Measurements from ENCODE around the gene KRT8.

KRT8 gene

DNA sequence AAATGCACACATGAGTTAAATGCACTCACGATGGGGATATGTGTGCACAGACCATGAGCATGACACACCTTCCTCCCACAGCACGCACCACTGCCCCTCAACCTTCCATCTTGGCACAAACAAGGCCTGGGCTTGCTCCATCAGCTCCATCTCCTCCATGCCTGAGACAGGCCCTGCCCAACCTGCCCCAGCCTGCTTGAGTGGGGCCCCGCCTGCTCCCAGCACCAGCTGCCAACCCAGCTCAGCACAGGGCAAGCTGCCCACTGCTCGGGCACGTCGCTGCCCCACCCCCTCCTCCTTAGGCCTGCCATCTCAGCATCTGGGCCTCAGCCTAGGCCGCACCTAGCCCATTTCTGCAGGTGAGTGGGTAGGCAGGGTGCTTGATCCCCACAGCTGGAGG, 28.5 kb downstream of the KRT8 start:
- POLR2A ChIA-PET, result no interaction called here
- no peak for DNase-seq (ENCODE audit: extremely low spot score)
- CTCF ChIA-PET, result interaction anchor here (1.3 to 12.3 kb wide), 4 partner anchors 9 to 505 kb away, joined by 4 to 435 read pairs (median 54); no protein-coding TSS in a partner anchor
- TF ChIP-seq, protein P1, sequence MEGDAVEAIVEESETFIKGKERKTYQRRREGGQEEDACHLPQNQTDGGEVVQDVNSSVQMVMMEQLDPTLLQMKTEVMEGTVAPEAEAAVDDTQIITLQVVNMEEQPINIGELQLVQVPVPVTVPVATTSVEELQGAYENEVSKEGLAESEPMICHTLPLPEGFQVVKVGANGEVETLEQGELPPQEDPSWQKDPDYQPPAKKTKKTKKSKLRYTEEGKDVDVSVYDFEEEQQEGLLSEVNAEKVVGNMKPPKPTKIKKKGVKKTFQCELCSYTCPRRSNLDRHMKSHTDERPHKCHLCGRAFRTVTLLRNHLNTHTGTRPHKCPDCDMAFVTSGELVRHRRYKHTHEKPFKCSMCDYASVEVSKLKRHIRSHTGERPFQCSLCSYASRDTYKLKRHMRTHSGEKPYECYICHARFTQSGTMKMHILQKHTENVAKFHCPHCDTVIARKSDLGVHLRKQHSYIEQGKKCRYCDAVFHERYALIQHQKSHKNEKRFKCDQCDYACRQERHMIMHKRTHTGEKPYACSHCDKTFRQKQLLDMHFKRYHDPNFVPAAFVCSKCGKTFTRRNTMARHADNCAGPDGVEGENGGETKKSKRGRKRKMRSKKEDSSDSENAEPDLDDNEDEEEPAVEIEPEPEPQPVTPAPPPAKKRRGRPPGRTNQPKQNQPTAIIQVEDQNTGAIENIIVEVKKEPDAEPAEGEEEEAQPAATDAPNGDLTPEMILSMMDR (IDR thresholded peaks at IDR 0.05; ENCODE audit: control extremely low read depth, extremely low read depth, low read depth, missing control alignments), result no peak

- TF ChIP-seq, protein P1 (IDR thresholded peaks at IDR 0.05; ENCODE audit: control extremely low read depth, extremely low read depth, low read depth, missing control alignments), result no peak
- ChIA-PET POLR2A (no interaction called here), CTCF (interaction anchor here (0.8 to 12.3 kb wide), 4 partner anchors 10 to 718 kb away, joined by 3 to 435 read pairs (median 30); no protein-coding TSS in a partner anchor)
- no peak for DNase-seq (ENCODE audit: extremely low spot score)
These were observed 30.1 kb downstream of the KRT8 start for GRCh38 chr12:52874573-52875435.

DNA sequence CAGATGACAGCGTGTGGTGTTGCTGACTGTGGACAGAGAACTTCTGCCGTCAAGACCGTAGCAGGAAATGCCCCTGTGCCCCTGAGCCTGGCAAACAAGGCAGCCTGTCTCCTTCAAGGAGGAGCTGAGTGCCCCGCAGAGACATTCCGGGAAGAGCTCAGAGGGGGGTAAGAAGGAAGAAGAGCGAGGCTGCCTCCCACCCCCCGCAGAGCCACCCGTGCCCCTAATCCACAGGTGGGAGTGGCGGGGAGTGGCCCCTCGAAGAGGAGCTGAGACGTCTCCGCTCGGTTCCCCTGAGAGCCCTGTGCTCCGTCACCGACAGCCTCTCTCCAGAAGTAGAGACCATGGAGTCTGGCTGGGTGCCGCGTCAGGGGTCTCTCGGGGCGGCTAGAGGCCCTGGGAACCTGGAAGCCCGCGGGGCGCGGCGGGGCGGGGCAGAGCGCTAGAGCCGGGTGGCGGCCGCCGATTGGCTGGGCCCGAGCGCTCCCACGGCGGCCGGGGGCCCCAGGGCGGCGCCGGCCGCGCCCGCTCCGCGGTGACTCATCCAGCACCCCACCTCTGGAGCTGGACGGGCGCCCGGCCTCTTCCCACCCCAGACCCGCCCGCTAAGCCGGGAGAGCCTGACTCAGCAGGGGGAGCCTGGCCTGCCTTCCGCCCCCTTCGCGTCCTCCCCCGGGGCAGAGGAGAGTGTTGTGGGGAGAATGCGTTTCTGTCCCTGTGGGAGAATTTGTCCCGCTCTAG, 30.9 kb downstream of the KRT8 start:
- no peak for DNase-seq (ENCODE audit: extremely low spot score)
- TF ChIP-seq, protein P1 (IDR thresholded peaks at IDR 0.05; ENCODE audit: control extremely low read depth, extremely low read depth, low read depth, missing control alignments), result no peak
- ChIA-PET POLR2A (no interaction called here), CTCF (interaction anchor here (0.9 to 12.3 kb wide), 5 partner anchors 11 to 595 kb away, joined by 3 to 435 read pairs (median 4); no protein-coding TSS in a partner anchor)

GRCh38 chr12:52873513-52873831, 31.4 kb downstream of the KRT8 start:
- CTCF ChIA-PET, result interaction anchor here (0.9 to 7.5 kb wide), 4 partner anchors 11 to 594 kb away, joined by 3 to 55 read pairs (median 4); no protein-coding TSS in a partner anchor
- DNase-seq (ENCODE audit: extremely low spot score), result no peak
- TF ChIP-seq, protein P1 (IDR thresholded peaks at IDR 0.05; ENCODE audit: control extremely low read depth, extremely low read depth, low read depth, missing control alignments), result no peak
- POLR2A ChIA-PET, result no interaction called here

- ChIA-PET POLR2A (no interaction called here), CTCF (interaction anchor here (1.0 to 7.5 kb wide), 4 partner anchors 12 to 500 kb away, joined by 3 to 55 read pairs (median 4); no protein-coding TSS in a partner anchor)
- no peak for DNase-seq (ENCODE audit: extremely low spot score)
- TF ChIP-seq, protein P1 (IDR thresholded peaks at IDR 0.05; ENCODE audit: control extremely low read depth, extremely low read depth, low read depth, missing control alignments), result no peak
These were observed 32.1 kb downstream of the KRT8 start for GRCh38 chr12:52872644-52873389.

Data from GM10248 (cell line).